A673 (cell line): ENCODE measurements around the gene TH. TPM values are rescaled to one million over a fixed set of nuclear protein-coding genes. Genes with fewer than 3 reads are reported as not detected.

Source experiments
- BruUV-seq: library from RNA; stranded (reverse); fragments of 400-500 nt; replicated peaks from 2 replicates; lab custom pipeline; 2021; lab: Mats Ljungman, UMichigan
- CTCF ChIA-PET: fragments of 300-600 bp; sonication (Branson Sonifier 250); formaldehyde crosslinking; loops from one replicate; lab custom pipeline; 2022; ENCODE audit warnings: antibody characterized with exemption; lab: Charles Lee
- POLR2A ChIA-PET: fragments of 300-600 bp; sonication (Branson Sonifier 250); formaldehyde crosslinking; loops from one replicate; lab custom pipeline; 2022; ENCODE audit warnings: antibody characterized with exemption; ENCODE audit not compliant: low non-redundant PET; lab: Charles Lee
- DNase-seq: peaks from one replicate; pipeline ENCODE4 v3.0.0-alpha.2; 2015; ENCODE audit warnings: low spot score
- H3K27ac ChIP-seq: fragments of 200-600 bp; sonication (generic); 2 replicates; pipeline ENCODE4 v1.5.1; 2016; ENCODE audit warnings: mixed run types, low read depth, mild to moderate bottlenecking, mixed read lengths, antibody characterized with exemption, low read length; ENCODE audit not compliant: poor library complexity, severe bottlenecking
- H3K27me3 ChIP-seq: fragments of 200-600 bp; sonication (generic); replicated peaks from 2 replicates; pipeline ENCODE4 v1.6.1; 2017; ENCODE audit warnings: mixed run types, low read depth, mild to moderate bottlenecking, mixed read lengths, antibody characterized with exemption, low read length; ENCODE audit not compliant: insufficient read depth, poor library complexity
- H3K36me3 ChIP-seq: fragments of 200-600 bp; sonication (generic); 2 replicates; pipeline ENCODE4 v1.6.1; 2016; ENCODE audit warnings: mixed run types, mild to moderate bottlenecking, mixed read lengths, antibody characterized with exemption, low read length; ENCODE audit not compliant: insufficient read depth, poor library complexity, severe bottlenecking
- H3K4me1 ChIP-seq: fragments of 200-600 bp; sonication (generic); 2 replicates; pipeline ENCODE4 v1.6.1; 2017; ENCODE audit warnings: mixed run types, mild to moderate bottlenecking, mixed read lengths, antibody characterized with exemption, low read length; ENCODE audit not compliant: insufficient read depth, poor library complexity, severe bottlenecking
- H3K4me3 ChIP-seq: fragments of 200-600 bp; sonication (generic); 2 replicates; pipeline ENCODE4 v1.5.1; 2016; ENCODE audit warnings: low read depth, mixed run types, mild to moderate bottlenecking, mixed read lengths, low read length; ENCODE audit not compliant: poor library complexity, severe bottlenecking
- H3K9me3 ChIP-seq: fragments of 200-600 bp; sonication (generic); 2 replicates; pipeline ENCODE4 v1.6.1; 2016; ENCODE audit warnings: mixed run types, low read depth, mild to moderate bottlenecking, mixed read lengths, antibody characterized with exemption, low read length; ENCODE audit not compliant: poor library complexity, severe bottlenecking
- CTCF ChIP-seq: fragments of 300-800, 200-600 bp; sonication (generic); conservative IDR thresholded peaks from 2 replicates; pipeline ENCODE4 v1.5.1; 2017; ENCODE audit warnings: low read depth, mild to moderate bottlenecking, antibody characterized with exemption, low read length, moderate library complexity, mixed read lengths
- EZH2 ChIP-seq: fragments of 200-600 bp; sonication (generic); IDR thresholded peaks from 2 replicates; pipeline ENCODE4 v1.6.1; 2017; ENCODE audit warnings: borderline replicate concordance, low read depth, mild to moderate bottlenecking, mixed read lengths, antibody characterized with exemption, low read length; ENCODE audit not compliant: poor library complexity, severe bottlenecking
- intact Hi-C: fragments of 100-400 bp; cut with micrococcal nuclease; formaldehyde crosslinking; loops from one replicate; pipeline ENCODE4 v1.10.0; 2022; ENCODE audit not compliant: unreplicated experiment
- total RNA-seq: library from RNA; stranded (reverse); gene quantifications from 2 replicates; pipeline ENCODE4 v1.2.3, GENCODE V29; 2021

Gene TH
- total RNA-seq, 1 experiment from 2014 or later = not detected

- TF ChIP-seq CTCF = peak; percentile 67
- TF ChIP-seq EZH2 = no peak
- ChIA-PET CTCF (interaction anchor here (0.6 to 4.8 kb wide), 15 partner anchors 114 to 499 kb away, joined by 3 to 74 read pairs (median 6); partner anchors contain the start of genes MRPL23 and SYT8), POLR2A (interaction anchor here (0.7 kb wide), 1 partner anchor 170 kb away, joined by 3 read pairs; no protein-coding TSS in a partner anchor)
- peak; percentile 76 for DNase-seq
- Histone ChIP-seq H3K27ac (no peak overlapping the region), H3K36me3 (no peaks in the 10 kb centered on the region), H3K4me1 (no peaks in the 10 kb centered on the region), H3K9me3 (no peaks in the 10 kb centered on the region), H3K27me3 (peaks cover 15% of the 10 kb centered on the region), H3K4me3 (no peak overlapping the region)
- intact Hi-C loops = loop anchor here (1.0 to 2.0 kb wide), 4 partner anchors 269 to 499 kb away; no protein-coding TSS in a partner anchor
- BruUV-seq = no TSS peak
Observed at GRCh38 chr11:2151500-2152257, 19.9 kb downstream of the TH start.

- BruUV-seq = no TSS peak
- DNase-seq = peak; percentile 63
- intact Hi-C loops = loop anchor here (2.0 kb wide), 3 partner anchors 267 to 455 kb away; no protein-coding TSS in a partner anchor
- Histone ChIP-seq H3K4me3 (no peak overlapping the region), H3K27me3 (peaks cover 22% of the 10 kb centered on the region), H3K27ac (no peak overlapping the region), H3K36me3 (no peaks in the 10 kb centered on the region), H3K9me3 (no peaks in the 10 kb centered on the region), H3K4me1 (no peaks in the 10 kb centered on the region)
- TF ChIP-seq CTCF = peak; percentile 56
- TF ChIP-seq EZH2 = no peak
- ChIA-PET POLR2A (no interaction called here), CTCF (interaction anchor here (0.6 to 4.8 kb wide), 11 partner anchors 113 to 586 kb away, joined by 4 to 74 read pairs (median 7); partner anchors contain the start of genes MRPL23 and SYT8)
Observed at GRCh38 chr11:2149864-2150847, 21.5 kb downstream of the TH start.

- no peak for DNase-seq
- Histone ChIP-seq H3K36me3 (no peaks in the 10 kb centered on the region), H3K4me3 (no peak overlapping the region), H3K9me3 (no peaks in the 10 kb centered on the region), H3K27me3 (peaks cover 29% of the 10 kb centered on the region), H3K4me1 (no peaks in the 10 kb centered on the region), H3K27ac (no peak overlapping the region)
- intact Hi-C loops = no loop called here
- TF ChIP-seq EZH2 (no peak), CTCF (no peak)
- POLR2A ChIA-PET = no interaction called here
- BruUV-seq = no TSS peak
- CTCF ChIA-PET = interaction anchor here (0.8 to 4.8 kb wide), 5 partner anchors 112 to 497 kb away, joined by 4 to 74 read pairs (median 36); no protein-coding TSS in a partner anchor
Observed at GRCh38 chr11:2149460-2149859, 22.2 kb downstream of the TH start.
